AG09319 (cell line): ENCODE measurements around the gene CCNY.

Experiments
- DNase-seq: peaks from one replicate; pipeline ENCODE4 v3.0.0-alpha.2; 2010; ENCODE audit warnings: low read depth; ENCODE audit errors: extremely low read depth
- CTCF ChIP-seq: IDR thresholded peaks from 2 replicates; pipeline ENCODE4 v1.5.1; 2011; ENCODE audit warnings: low read depth, mild to moderate bottlenecking, inconsistent platforms, low read length, moderate library complexity

Gene CCNY

GRCh38 chr10:35614312-35614711 is 278.0 kb downstream of the CCNY start:
- TF ChIP-seq CTCF = no peak
- no peak for DNase-seq
